Stimulated activated CD8-positive, alpha-beta memory T cell treated with anti-CD3 and anti-CD28 coated beads, Interleukin-7, amount 100 ng/mL, for 4 hours (primary cell): ENCODE measurements around the gene MACROD2.

Source experiments
- DNase-seq, 2 donors: peaks; one replicate each; pipeline ENCODE4 v3.0.0-alpha.2; 2020; ENCODE audit warnings: low read depth in 2 of 2

Gene MACROD2

DNA sequence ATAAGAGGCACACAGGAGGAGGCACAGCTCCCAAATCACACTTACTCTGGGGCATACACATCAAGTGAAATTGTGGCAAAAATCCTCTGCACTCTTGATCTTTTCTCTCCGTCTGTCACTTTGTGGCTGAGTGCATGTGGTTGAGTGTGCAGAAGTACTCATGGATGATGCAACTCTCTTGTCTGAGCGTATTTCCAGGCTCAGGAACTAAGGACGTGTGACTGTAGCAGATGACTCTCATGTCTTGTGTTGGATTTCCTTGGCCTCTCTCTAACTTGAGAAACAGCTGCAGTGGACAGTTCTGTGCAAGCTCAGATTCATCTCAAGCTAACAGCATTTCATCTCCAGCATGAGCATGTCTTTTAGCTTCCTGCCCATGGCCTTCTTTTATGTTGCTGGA, 587.5 kb downstream of the MACROD2 start:
- DNase-seq, result no peak

DNA sequence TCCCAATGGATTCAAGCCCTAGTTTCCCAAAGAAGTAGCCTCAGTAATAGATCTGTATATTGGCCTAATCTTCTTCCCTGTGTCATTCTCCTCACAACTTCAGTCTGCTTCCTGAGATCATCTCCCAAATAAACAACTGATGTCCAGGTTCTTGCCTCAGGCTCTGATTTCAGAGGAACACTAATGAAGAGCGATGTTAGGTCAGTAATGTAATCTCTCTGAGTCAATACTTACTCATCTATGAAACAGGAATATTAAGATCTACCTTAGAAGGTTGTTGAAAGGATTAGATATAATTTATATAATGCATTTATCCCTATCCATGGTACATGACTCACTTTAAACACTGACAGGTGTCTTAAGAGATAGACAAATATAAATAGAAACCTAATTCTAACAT, 588.1 kb downstream of the MACROD2 start:
- no peak for DNase-seq

DNA sequence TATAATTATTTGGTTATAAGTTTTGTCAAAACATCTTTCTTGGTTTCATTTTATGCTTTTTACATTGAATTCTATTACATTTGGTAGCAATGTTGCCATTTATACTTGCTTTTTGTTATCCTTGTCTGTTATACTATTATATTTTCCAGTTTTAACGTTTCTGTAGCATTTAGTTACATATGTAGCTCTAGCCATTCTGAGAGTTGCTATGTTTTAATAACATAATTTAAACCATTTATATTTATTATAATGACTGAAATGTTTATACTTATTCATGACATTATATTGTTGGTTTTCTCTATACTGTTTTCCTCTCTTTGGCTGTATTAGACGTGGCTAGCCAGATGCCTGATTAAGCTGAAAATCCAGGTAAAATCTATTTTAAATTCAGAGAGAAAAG, 594.1 kb downstream of the MACROD2 start:
- DNase-seq, result no peak

DNA sequence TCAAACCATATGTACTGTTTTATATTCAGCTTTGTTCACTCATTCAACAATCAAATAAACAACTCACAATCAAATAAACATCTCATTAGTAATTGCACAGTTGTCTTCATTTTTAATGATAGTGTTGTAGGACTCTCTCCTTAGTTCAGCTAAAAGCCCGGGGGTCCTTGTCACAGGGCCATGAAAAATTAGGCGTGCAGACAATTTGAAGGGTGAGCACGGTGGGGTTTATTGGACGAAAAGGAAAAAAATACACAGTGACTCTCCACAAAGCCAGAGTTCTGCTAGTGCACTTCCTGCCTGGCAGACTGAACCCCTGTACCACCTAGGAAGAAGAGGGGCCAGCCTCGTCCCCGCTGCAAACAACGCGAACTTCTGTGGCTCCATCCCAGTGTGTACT, 599.7 kb downstream of the MACROD2 start:
- no peak for DNase-seq

DNA sequence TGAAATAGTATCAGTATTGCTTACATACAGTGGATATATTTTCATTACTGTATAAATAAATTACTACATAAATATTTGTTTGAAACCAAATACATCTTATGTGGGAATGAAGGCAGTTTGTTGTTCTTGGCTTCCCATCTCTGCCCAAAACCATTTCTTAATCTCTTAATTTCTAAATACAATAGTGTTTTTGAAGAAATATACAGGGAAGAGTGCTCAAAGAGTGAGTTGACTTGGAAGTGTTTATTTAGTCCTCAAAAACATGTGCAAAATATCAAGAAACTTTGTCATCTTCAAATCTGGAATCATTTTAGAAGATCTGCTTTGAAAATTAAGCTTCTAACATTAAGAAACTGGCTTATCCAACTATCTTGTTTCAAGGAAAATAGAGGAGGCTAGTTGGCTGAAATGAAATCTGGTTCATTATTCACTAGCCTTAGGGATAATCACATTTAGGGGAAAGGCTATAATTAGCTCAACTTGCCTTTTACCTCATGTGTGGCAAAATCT, 601.9 kb downstream of the MACROD2 start:
- DNase-seq, result no peak

DNA sequence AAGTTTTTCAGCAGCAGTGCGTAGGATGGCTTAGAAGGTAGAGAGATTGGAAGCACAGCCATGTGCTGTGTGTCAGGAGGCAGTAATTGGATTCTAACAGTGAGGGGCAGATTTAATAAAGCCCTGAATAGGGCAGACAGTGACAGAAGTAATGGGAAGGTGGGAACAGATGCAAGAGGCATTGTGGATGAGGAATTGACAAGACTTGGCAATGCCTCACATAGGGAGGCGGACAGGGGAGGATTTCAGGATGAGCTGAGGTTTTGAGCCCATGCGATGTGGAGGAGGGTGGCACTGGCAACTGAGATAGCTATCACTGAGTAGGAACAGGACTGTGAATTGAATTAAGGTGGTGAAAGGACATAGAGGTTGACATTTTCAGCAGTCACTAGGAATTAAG, 604.3 kb downstream of the MACROD2 start:
- no peak for DNase-seq

DNA sequence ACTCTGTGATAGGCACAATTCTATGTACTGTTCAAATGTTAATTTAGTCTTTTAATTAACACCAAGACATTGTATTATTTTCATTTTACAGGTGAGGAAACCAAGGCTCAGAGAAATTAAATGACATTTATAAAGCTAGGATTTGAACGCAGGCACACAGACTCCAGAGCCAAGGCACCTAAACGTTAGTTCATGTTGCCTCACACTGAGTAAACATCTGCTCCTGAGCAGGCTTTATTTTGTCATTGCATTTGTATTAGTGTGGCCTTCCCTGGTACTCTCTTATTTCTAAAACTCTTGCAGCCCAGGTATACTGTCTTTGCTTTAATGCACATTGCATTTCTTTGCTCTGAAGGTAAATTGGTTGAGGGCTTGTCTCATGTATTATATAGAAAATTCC, 605.2 kb downstream of the MACROD2 start:
- DNase-seq, result no peak

DNA sequence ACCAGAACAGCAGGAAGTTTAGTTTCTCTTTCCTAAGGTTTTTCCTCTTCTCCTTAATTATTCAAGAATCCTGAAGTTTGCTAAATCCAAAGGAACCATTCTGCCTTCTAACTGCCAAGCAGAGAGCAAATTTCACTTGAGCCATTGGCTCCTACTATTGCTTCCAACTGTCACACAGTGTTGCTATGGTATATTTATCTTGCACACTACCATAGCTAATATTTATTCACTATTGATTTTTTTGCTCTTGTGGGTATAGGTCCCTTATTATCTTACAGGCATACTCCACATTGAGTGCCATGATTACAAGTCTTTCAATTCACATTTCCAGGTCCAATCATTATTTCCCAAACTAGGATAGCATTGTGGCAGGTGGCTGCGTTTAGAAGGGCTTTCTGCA, 608.8 kb downstream of the MACROD2 start:
- DNase-seq, result no peak

DNA sequence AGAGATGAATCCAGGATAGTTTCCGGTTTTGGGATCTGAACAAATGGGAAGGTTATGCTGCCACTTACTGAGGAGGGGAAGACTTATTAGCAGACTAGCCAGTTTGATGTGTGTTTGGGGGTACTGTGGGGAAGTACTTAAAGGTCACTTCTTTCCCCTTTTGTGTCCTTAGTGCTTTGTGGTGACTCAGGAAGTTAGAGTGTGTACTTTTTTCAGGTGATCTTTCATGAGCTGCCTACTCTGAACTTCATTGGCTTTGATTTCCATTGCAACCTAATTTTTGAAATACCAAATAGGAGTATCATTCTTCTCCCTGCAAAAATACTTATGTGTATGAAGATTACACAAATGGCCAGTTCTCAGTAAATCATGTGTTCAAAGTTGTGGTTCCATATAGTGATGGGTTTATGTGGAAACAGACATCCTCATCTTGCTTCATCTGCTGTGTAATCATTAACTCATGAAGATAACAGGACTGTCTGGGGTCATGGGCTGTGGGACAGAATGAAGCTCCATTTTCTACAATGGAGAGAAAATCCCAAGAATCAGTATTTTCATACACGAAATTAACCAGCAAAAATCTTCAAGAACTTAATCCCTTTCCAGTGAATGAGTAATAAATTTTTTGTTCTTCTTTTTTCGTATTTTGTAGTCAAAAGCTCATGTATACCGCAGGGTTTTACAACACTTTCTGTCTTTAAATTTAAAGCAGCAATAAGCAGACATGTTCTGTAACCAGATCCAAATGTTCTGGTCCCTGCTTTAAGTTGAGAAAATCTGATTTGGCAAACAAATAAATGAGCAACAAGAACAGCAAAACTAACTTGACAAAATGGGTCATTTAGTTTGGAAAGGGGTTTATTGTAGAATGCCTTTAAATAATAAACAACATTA, 614.3 kb downstream of the MACROD2 start:
- no peak for DNase-seq

DNA sequence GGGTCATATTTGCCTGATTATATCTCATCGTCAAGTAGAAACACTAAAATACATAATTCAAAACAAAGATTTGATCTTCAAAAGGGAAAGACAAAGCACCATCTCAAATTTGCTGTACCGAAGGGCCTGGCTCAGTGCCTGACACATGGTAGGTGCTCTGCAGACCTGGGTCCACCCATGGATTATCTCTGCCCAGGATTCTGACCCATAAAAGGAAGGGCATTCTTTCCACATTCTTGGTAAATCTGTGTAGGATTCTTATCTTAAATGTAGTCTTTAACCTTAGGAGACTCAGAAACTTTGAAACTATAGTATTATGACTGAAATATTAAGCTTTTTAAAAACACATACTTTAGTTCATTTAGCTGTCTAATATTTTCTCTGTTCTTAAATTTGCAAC, 616.2 kb downstream of the MACROD2 start:
- DNase-seq, result no peak

DNA sequence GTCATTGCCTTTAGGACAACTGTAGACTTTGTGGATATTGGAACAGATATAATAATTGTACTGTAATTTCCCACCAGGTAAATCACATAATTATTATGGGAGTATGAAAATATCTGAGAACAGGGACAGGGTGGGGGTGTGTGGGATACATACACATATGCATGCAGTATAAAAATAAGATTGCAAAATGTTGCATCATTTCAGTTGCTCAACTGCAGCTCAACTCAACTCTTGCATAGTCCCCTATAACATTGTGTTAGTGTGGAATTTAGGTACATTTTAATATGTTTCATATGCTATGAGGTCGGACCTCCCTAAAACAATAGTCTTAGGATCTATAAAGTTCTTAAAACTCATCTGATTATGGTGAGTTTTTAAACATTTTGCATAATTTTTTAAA, 617.1 kb downstream of the MACROD2 start:
- no peak for DNase-seq

DNA sequence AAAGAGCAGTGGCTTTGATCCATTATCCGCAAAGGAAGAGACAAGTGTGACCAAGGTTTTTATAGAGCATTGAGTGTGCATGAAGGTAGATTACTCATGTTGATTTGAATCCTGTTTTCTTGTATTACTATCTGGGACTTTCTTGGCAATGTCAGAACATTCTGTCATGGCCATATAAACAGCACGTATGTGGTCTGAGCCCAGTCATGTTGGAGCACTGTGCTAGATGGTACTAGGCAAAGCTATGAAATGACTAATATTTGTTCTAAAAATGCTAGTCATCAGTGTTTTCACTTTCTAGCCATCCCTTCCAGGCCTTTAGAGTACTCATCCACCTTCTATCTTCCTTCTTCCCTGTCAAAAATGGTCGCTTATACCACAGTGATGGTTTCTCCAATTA, 620.7 kb downstream of the MACROD2 start:
- DNase-seq, result no peak

DNA sequence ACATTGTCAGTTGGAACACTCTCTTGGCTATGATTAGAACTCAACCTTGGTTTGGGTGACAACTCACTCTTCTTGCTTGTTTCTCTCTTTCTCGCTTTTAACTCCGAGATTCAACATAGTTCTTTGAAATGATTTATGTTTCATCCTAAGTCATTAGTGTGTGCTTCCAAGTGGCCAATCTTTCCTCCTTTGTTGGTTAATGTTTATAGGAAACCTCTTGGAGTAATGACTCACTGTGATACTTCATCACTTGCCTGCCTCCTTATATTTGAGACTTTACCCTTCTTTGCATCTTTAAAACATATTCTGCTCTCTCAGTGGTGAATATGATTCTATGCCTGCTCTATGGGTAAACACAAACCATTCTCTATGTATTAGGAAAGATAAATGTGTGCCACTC, 621.8 kb downstream of the MACROD2 start:
- DNase-seq, result no peak

DNA sequence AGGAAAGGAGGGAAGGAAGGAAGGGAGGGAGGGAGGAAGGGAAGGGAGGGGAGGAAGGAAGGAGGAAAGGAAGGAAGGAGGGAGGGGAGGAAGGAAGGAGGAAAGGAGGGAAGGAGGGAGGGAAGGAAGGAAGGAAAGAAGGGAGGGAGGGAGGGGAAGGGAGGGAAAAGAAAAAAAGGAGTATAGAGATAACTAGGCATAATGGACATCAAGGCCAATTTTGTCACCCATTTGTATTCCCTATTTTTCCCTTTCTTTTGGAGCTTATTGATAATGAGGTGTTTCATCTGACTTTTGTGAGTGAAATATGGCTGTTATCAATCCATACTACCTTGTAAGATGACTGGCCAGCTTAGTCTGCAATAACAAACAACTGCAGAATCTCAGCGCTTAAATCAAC, 624.1 kb downstream of the MACROD2 start:
- no peak for DNase-seq

DNA sequence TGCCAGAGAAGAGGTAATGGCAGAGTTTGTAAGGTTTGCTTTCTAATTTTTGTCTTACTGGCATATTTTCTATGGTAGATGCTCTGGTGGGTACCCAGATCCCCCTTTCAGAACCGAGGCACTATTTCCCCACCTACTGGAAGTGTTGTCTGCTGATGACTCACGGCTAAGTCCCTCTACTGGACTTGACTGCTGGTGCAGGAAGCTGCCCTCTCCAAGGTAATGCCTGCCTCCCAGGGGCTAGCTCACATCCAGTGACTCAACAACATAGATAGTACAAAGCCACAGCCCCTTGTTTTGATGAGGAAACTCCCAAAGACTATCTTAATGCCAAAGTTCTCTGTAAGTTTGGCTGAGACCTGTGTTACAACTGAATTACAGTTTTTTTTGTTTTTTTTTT, 627.5 kb downstream of the MACROD2 start:
- no peak for DNase-seq

DNA sequence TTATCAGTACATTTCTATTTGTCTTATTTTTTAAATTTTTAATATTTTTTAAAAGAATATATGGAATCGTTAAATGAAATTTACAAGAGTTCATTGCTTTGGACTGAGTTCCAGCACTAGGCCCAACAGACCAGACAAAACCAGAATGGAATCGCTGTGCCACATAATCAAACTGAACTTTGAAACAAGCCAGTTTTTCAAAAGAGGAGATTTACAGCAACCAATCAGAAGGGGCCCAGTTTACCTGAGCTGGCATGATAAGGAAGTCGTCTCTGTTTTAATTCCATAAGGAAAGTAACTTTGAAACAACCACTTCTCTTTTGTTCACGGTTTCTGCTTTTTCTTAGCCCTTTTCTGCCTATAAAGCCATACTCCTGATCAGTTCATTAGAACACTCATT, 635.7 kb downstream of the MACROD2 start:
- DNase-seq, result no peak

DNA sequence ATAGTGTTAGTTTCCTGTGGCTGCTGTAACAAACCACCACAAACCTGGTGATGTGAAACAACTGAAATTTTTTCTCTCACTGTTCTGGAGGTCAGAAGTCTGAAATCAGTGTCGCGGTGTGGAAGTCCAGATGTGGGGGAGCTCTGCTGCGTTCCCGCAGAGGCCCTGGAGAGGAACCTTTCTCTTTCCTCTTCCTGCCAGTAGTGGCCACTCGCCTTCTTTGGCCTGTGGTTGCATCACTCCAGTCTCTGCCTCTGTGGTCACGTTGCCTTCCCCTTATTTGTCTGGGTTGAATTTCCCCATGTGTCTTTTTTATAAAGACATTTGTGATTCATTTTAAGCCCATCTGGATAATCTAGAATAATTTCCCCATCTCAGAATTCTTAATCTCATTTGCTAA, 637.6 kb downstream of the MACROD2 start:
- no peak for DNase-seq

DNA sequence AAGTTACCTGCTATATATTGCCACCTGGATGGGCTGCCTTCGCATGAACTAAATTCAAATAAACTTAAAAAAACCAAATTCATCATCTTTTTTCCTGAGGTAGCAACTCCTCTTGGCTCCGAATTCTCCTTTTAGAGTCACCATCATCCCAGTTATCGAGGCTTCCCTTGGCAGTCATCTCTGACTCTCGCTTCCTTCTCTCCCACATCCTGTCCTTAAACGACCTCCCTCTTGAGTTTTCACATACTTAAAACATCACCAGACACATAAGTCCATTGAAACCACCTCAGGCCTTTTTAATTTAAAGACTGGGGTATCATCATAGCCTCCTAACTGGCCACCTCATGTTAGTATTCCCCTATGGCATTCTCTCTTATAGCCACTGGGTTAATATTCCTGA, 638.2 kb downstream of the MACROD2 start:
- no peak for DNase-seq

DNA sequence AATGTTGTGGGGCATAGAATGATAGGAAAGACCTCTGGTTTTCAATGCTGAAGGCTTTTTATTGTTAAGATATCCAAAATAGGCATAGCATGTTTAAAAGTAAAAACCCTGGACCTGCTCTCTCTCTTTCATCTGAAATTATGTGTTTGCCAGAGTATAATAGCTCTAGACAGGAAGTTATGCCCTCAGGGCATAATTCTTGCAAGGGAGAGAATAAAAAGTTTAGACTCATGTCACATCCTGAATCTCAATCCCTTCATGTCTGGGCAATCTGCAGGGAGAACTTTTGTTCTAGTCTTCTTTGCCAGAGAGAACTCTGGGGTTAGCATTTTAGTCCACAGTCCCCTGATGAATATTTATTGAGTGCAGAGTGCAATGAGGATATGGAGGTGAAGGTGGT, 639.3 kb downstream of the MACROD2 start:
- no peak for DNase-seq

DNA sequence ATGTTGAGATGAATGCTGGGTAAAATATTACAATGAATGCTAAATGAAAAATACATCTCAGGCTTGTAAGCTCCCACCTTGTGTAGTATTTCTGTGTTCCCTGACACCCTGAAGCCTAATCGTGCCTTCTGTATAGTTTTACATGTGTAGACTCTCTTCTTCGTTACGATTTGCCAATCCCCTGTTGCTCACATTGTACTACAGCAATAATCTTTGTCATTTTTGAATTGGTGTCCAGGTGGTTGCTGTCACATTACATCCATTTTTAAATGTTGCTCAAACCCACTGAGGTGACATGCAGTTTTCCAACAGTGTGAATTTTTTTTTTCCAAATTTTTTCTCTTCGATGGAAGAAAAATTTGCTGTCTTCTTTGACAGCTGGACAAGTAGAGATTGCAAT, 642.1 kb downstream of the MACROD2 start:
- DNase-seq, result no peak

DNA sequence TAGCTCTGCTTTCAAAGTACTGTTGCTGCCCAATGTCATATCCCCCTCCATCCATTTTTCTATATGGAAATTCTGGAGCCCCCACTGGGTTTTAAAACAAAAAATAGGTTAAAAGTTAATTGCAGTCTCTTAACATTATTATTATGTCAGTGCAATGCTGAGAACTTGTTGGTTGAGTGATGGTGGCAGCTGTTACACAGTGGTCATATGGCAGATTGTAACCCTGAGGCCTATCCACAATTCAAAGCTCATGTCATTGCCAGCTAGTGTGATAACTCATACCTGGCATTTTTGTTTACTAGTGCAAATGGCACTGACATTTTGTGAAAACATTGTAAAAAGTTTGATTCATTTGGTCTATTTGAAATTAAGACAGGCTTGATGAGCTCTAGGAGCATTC, 647.8 kb downstream of the MACROD2 start:
- DNase-seq, result no peak

DNA sequence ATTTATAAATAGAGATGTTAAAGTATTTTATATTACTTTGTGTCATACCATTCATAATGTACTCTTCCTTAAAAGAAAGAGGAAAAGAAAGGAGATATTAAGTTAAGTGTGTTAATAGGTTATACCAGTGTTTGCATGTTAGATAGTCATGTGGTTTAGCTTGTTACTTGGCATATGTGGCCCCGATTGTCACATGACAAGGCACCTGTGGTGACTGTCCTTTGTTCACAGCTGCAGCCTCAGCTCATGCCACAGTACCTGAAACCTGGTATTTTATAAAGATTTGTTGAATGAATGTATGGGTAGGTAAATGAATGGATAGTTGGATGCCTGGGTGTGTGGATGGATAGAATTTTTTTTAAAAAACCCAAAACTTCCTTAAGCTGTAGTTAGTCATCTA, 648.2 kb downstream of the MACROD2 start:
- no peak for DNase-seq

DNA sequence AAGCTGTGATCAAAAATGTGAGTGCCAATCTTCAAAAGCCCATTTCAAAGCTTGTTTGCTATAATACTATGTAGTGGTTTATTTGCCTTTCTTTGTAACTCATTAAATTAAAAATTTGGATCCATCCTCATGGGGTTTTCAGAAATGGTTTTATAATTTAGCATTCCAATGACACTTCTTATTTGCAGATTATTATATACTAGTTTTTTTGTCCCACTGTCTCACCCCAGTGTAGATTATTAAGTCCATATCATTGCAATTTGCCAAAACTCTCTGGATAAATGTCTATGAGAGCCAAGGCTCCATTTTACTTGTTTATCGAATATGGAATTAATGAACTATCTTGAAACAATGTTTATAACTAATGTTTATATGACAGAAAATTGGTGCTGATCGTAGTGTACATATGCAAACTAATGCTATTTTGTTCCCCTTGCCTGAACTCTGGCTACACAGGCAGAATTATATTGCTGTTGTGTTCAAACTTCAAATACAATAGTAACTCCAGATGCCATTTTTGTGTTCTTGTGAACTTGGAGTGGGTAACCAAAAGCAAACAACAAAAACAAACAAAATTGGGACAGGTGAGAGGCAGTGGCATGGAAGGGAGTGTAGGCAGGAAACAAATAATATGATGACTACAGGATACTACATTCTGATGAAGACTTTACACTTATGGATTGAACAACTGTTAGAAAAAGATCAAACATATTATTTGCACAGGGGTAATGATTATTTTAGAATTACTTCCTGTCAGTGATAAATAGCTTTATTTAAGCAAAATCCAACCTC, 649.2 kb downstream of the MACROD2 start:
- DNase-seq, result no peak
